HCT116 (cell line): ENCODE measurements around the gene SBSN. TPM values are rescaled to one million over a fixed set of nuclear protein-coding genes. Genes with fewer than 3 reads are reported as not detected.

Source experiments
- ATAC-seq: fragments of 200-7000 bp; cut with Tn5 transposase; 2 replicates; pipeline ENCODE4 v1.9.1; 2020; ENCODE audit warnings: mild to moderate bottlenecking, moderate library complexity
- BruUV-seq: library from RNA; stranded (reverse); fragments of 400-500 nt; replicated peaks from 2 replicates; lab custom pipeline; 2021; lab: Mats Ljungman, UMichigan
- CTCF ChIA-PET: fragments of 300-600 bp; sonication (Branson Sonifier 250); formaldehyde crosslinking; loops from one replicate; lab custom pipeline; 2021; ENCODE audit warnings: antibody characterized with exemption; lab: Charles Lee
- POLR2A ChIA-PET: fragments of 300-600, 350-600 bp; sonication (Branson Sonifier 250); formaldehyde crosslinking; loops from one replicate; lab custom pipeline; 2021; ENCODE audit warnings: antibody characterized with exemption; lab: Charles Lee
- RAD21 ChIA-PET, 2 experiments: fragments of 300-600 bp; sonication (Branson Sonifier 250); formaldehyde crosslinking; loops; one replicate each; lab custom pipeline; 2023; ENCODE audit warnings: low total read pairs in 2 of 2; ENCODE audit not compliant: uncharacterized antibody in 2 of 2, unreplicated experiment in 2 of 2, low non-redundant PET in 1 of 2; lab: Charles Lee
- DNase-seq: peaks from one replicate; pipeline ENCODE4 v3.0.0-alpha.2; 2010; ENCODE audit warnings: low read depth, low spot score
- H2AFZ ChIP-seq: fragments of 200-600 bp; shearing (Covaris generic), sonication (generic); 2 replicates; pipeline ENCODE4 v1.6.1; 2017; ENCODE audit warnings: low read depth, mixed run types, mixed read lengths, antibody characterized with exemption, low read length; ENCODE audit not compliant: poor library complexity, severe bottlenecking
- H3K27ac ChIP-seq: 2 replicates; pipeline ENCODE4 v1.5.1; 2012; ENCODE audit warnings: low read depth, low read length
- H3K27me3 ChIP-seq: fragments of 200-600 bp; sonication (generic); 2 replicates; pipeline ENCODE4 v1.6.1; 2016; ENCODE audit warnings: mixed run types, low read length, mixed read lengths; ENCODE audit not compliant: insufficient read depth
- H3K36me3 ChIP-seq, 2 experiments: fragments of 200-500 bp in 1 of 2; fragments of 200-600 bp in 1 of 2; sonication (Bioruptor generic) in 1 of 2; sonication (generic) in 1 of 2; 2 replicates each; pipeline versions ENCODE4 v1.5.1 to v1.6.1; 2014 to 2016; ENCODE audit warnings: low read length in 2 of 2, inconsistent platforms in 1 of 2, mixed read lengths in 1 of 2, mixed run types in 1 of 2; ENCODE audit not compliant: insufficient read depth in 2 of 2, control insufficient read depth in 1 of 2
- H3K4me1 ChIP-seq, 2 experiments: fragments of 200-600 bp in 1 of 2; sonication (generic) in 1 of 2; 2 replicates each; pipeline versions ENCODE4 v1.5.1 to v1.6.1; 2012 to 2017; ENCODE audit warnings: low read length in 2 of 2, inconsistent platforms in 1 of 2, mild to moderate bottlenecking in 1 of 2, mixed read lengths in 1 of 2, mixed run types in 1 of 2, moderate library complexity in 1 of 2; ENCODE audit not compliant: insufficient read depth in 2 of 2, control insufficient read depth in 1 of 2
- H3K4me2 ChIP-seq: fragments of 200-600 bp; sonication (generic); 2 replicates; pipeline ENCODE4 v1.6.1; 2017; ENCODE audit warnings: mixed run types, low read length, mixed read lengths
- H3K4me3 ChIP-seq, 2 experiments: fragments of 200-600 bp in 1 of 2; sonication (generic) in 1 of 2; replicated peaks in 1 of 2; 2 replicates each; pipeline ENCODE4 v1.5.1; 2011 to 2016; ENCODE audit warnings: low read length in 2 of 2, control low read depth in 1 of 2, low read depth in 1 of 2, mild to moderate bottlenecking in 1 of 2, mixed read lengths in 1 of 2, mixed run types in 1 of 2
- H3K79me2 ChIP-seq: fragments of 200-600 bp; sonication (generic); 2 replicates; pipeline ENCODE4 v1.6.1; 2017; ENCODE audit warnings: mild to moderate bottlenecking, mixed run types, low read length, moderate library complexity, mixed read lengths; ENCODE audit not compliant: insufficient read depth
- H3K9ac ChIP-seq: fragments of 200-600 bp; sonication (generic); 2 replicates; pipeline ENCODE4 v1.6.1; 2016; ENCODE audit warnings: low read length, mixed read lengths
- H3K9me2 ChIP-seq: fragments of 200-600 bp; sonication (generic), shearing (Covaris generic); 2 replicates; pipeline ENCODE4 v1.6.1; 2017; ENCODE audit warnings: mixed run types, mild to moderate bottlenecking, moderate library complexity; ENCODE audit not compliant: insufficient read depth
- H3K9me3 ChIP-seq, 2 experiments: fragments of 200-500 bp in 1 of 2; fragments of 200-600 bp in 1 of 2; sonication (Bioruptor generic) in 1 of 2; sonication (generic) in 1 of 2; 2 replicates each; pipeline ENCODE4 v1.6.1; 2014 to 2017; ENCODE audit warnings: low read length in 2 of 2, mixed read lengths in 2 of 2, inconsistent platforms in 1 of 2, low read depth in 1 of 2, mild to moderate bottlenecking in 1 of 2, mixed run types in 1 of 2, moderate library complexity in 1 of 2; ENCODE audit not compliant: control insufficient read depth in 1 of 2, insufficient read depth in 1 of 2
- H4K20me1 ChIP-seq: fragments of 200-600 bp; sonication (generic), shearing (Covaris generic); 2 replicates; pipeline ENCODE4 v1.6.1; 2017; ENCODE audit warnings: mixed run types, mild to moderate bottlenecking, moderate library complexity; ENCODE audit not compliant: insufficient read depth
- ATF3 ChIP-seq: IDR thresholded peaks from 2 replicates; pipeline ENCODE4 v1.6.1; 2012
- CBX3 ChIP-seq: IDR thresholded peaks from 2 replicates; pipeline ENCODE4 v1.6.1; 2012; ENCODE audit warnings: low read depth
- CTCF ChIP-seq, 3 experiments: fragments of 200-600 bp in 1 of 3; sonication (generic) in 1 of 3; IDR thresholded peaks in 2 of 3; conservative IDR thresholded peaks in 1 of 3; 2 replicates each; pipeline ENCODE4 v1.5.1; 2012 to 2017; ENCODE audit warnings: low read depth in 2 of 3, low read length in 2 of 3, antibody characterized with exemption in 1 of 3, borderline replicate concordance in 1 of 3, control low read depth in 1 of 3, mild to moderate bottlenecking in 1 of 3, mixed read lengths in 1 of 3, mixed run types in 1 of 3, moderate library complexity in 1 of 3; ENCODE audit not compliant: insufficient read depth in 1 of 3
- EGR1 ChIP-seq: IDR thresholded peaks from 2 replicates; pipeline ENCODE4 v1.6.1; 2012; ENCODE audit warnings: low read depth
- EZH2phosphoT487 ChIP-seq: fragments of 200-600 bp; IDR thresholded peaks from 2 replicates; pipeline ENCODE4 v1.6.1; 2018; ENCODE audit warnings: antibody characterized with exemption, borderline replicate concordance
- JUND ChIP-seq: IDR thresholded peaks from 2 replicates; pipeline ENCODE4 v1.6.1; 2012
- RAD21 ChIP-seq: IDR thresholded peaks from 2 replicates; pipeline ENCODE4 v1.6.1; 2012; ENCODE audit warnings: low read depth, mild to moderate bottlenecking
- SRF ChIP-seq: IDR thresholded peaks from 2 replicates; pipeline ENCODE4 v1.6.1; 2012; ENCODE audit warnings: low read depth
- ZFX ChIP-seq: fragments of 450-650 bp; IDR thresholded peaks from 2 replicates; pipeline ENCODE4 v1.6.1; 2017
- intact Hi-C: fragments of 100-400 bp; cut with micrococcal nuclease; formaldehyde crosslinking; loops from 2 replicates; pipeline ENCODE4 v1.10.0; 2022
- total RNA-seq: library from RNA; stranded (reverse); gene quantifications from one replicate; pipeline ENCODE4 v1.2.1, GENCODE V29; 2021; ENCODE audit not compliant: unreplicated experiment

Gene SBSN
- total RNA-seq, 1 experiment from 2014 or later: 0.66 TPM

GRCh38 chr19:35565016-35565856, 37.1 kb upstream of the SBSN start:
- POLR2A ChIA-PET: no interaction called here
- CTCF ChIA-PET: no interaction called here
- intact Hi-C loops: no loop called here
- TF ChIP-seq ZFX: no peak
- TF ChIP-seq CBX3: no peak
- no peak for TF ChIP-seq JUND
- TF ChIP-seq EGR1: no peak
- no peak for TF ChIP-seq RAD21
- TF ChIP-seq SRF: no peak
- TF ChIP-seq ATF3: no peak
- no peak for TF ChIP-seq EZH2phosphoT487
- TF ChIP-seq CTCF (IDR thresholded peaks at IDR 0.05 in 2 of 3, conservative IDR thresholded peaks at IDR 0.05 in 1 of 3; ENCODE audit: borderline replicate concordance in 1 of 3, insufficient read depth in 1 of 3, low read depth in 2 of 3, low read length in 2 of 3): no peak
- no peaks in the 10 kb centered on the region for H3K79me2 ChIP-seq
- no peaks in the 10 kb centered on the region for H4K20me1 ChIP-seq
- no peak overlapping the region for H3K4me2 ChIP-seq
- H3K9ac ChIP-seq: no peak overlapping the region
- no peaks in the 10 kb centered on the region for H3K4me1 ChIP-seq
- H3K36me3 ChIP-seq: no peaks in the 10 kb centered on the region
- H3K4me3 ChIP-seq: no peak overlapping the region
- no peak overlapping the region for H3K27ac ChIP-seq
- no peaks in the 10 kb centered on the region for H3K9me2 ChIP-seq
- BruUV-seq: no TSS peak
- no peak overlapping the region for H2AFZ ChIP-seq
- H3K9me3 ChIP-seq: no peaks in the 10 kb centered on the region
- DNase-seq (no peak), ATAC-seq (no peak)
- H3K27me3 ChIP-seq: no peaks in the 10 kb centered on the region
- RAD21 ChIA-PET: no interaction called here
